ENCODE measurements around the gene CUX1.
"Not testable (repeated sequence)": the region's sequence is repeated elsewhere in the genome, so short reads cannot be mapped to it uniquely, and the experiment has no call there.

The CUX1 gene

DNA sequence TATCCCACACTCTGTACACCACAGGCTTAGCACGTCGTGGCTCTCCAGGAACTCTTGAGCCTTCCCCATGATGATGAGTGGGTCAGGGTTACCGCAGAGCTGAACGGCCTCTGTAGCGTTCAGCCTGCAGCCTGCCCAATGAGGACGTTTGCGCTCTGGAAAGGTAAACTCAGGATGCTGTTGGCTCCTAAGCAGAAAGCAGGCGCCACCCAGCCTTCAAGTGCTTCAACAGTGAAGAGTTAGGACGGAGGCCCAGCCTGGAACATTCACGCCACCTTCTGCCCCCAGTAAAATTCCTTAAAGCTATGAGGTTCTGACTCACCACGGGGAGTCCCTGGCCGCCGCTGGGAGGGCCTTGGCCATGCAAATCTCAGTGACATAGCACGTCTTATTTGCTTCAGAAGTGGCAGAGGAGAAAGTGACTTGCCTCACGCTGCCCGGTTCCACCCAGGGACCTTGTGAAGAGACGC, 307.7 kb downstream of the CUX1 start:
- no peak for DNase-seq (ENCODE audit: low read depth in 1 of 2, low spot score in 1 of 2)

GRCh38 chr7:102128303-102128702, 310.9 kb downstream of the CUX1 start:
- DNase-seq (ENCODE audit: low read depth in 1 of 2, low spot score in 1 of 2), result no peak

- no peak for DNase-seq (ENCODE audit: low read depth in 1 of 2, low spot score in 1 of 2)
Observed at GRCh38 chr7:102129636-102130370, 312.4 kb downstream of the CUX1 start.

GRCh38 chr7:102132209-102132752, 314.9 kb downstream of the CUX1 start:
- DNase-seq (ENCODE audit: low read depth in 1 of 2, low spot score in 1 of 2), result no peak

- DNase-seq (ENCODE audit: low read depth in 1 of 2, low spot score in 1 of 2), result no peak
Observed at GRCh38 chr7:102138676-102139075, 321.2 kb downstream of the CUX1 start.

- DNase-seq (ENCODE audit: low read depth in 1 of 2, low spot score in 1 of 2), result no peak
Observed at GRCh38 chr7:102140952-102141370, 323.5 kb downstream of the CUX1 start.

- not testable (repeated sequence) for DNase-seq (ENCODE audit: low read depth in 1 of 2, low spot score in 1 of 2)
Observed at GRCh38 chr7:102142433-102142832, 325.0 kb downstream of the CUX1 start.

GRCh38 chr7:102146122-102146521, 328.7 kb downstream of the CUX1 start:
- DNase-seq (ENCODE audit: low read depth in 1 of 2, low spot score in 1 of 2), result no peak

GRCh38 chr7:102147008-102147407, 329.6 kb downstream of the CUX1 start:
- no peak for DNase-seq (ENCODE audit: low read depth in 1 of 2, low spot score in 1 of 2)

DNA sequence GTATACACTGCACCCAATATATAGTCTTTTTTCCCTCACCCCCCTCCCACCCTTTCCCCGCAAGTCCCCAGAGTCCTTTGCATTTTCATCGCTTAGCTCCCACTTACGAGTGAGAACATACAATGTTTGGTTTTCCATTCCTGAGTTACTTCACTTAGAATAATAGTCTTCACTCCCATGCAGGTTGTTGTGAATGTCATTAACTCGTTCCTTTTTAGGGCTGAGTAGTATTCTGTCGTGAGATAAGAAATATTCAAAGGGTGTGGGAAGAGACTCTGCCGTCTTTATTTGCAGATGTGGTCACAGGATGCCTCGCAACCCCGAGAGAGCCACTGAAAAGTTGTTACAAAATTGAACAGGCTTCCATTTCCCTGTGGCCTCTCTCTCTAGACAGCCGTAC, 331.4 kb downstream of the CUX1 start:
- no peak for DNase-seq (ENCODE audit: low read depth in 1 of 2, low spot score in 1 of 2)

- no peak for DNase-seq (ENCODE audit: low read depth in 1 of 2, low spot score in 1 of 2)
Observed at GRCh38 chr7:102149416-102149815, 332.0 kb downstream of the CUX1 start.

- no peak for DNase-seq (ENCODE audit: low read depth in 1 of 2, low spot score in 1 of 2)
Observed at GRCh38 chr7:102150266-102150665, 332.8 kb downstream of the CUX1 start.

- DNase-seq (ENCODE audit: low read depth in 1 of 2, low spot score in 1 of 2), result no peak
Observed at GRCh38 chr7:102152672-102153598, 335.5 kb downstream of the CUX1 start.

- no peak for DNase-seq (ENCODE audit: low read depth in 1 of 2, low spot score in 1 of 2)
Observed at GRCh38 chr7:102153599-102153946, 336.1 kb downstream of the CUX1 start.

DNA sequence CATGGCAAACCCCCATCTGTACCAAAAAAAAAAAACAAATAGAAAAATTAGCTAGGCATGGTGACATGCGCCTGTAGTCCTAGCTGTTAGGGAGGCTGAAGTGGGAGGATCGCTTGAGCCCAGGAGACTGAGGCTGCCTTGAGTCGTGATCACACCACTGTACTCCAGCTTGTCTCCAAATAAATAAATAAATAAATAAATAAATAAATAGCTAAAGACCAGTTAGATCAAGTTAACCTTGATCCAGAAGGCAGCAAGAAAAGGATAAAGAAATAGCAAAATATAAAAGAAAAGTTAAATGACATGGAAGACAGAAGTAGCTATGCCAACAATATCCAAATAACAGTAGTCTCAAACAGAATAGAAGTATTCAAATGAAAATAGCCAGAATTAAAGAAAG, 337.0 kb downstream of the CUX1 start:
- no peak for DNase-seq (ENCODE audit: low read depth in 1 of 2, low spot score in 1 of 2)

GRCh38 chr7:102155821-102156441, 338.5 kb downstream of the CUX1 start:
- DNase-seq (ENCODE audit: low read depth in 1 of 2, low spot score in 1 of 2), result no peak

DNA sequence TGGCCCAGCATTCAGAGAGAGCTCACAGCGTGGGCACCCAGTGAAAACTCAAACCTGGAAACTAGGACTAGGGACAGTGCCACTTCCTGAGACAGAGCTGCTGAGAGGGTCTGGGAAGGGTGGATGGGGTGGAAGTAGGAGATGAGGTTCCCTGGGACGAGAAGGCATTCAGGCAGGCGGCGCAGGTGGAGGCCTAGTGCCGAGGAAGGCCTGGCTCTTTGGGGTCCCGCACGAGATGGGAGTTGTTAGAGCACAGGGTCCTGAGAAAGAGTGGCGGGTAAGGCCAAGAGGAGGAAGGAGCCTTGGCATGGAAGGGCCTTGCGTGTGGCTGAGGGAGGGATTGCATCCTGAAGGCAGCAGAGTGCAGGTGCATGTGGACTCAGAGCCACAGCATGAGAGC, 339.4 kb downstream of the CUX1 start:
- no peak for DNase-seq (ENCODE audit: low read depth in 1 of 2, low spot score in 1 of 2)

- DNase-seq (ENCODE audit: low read depth in 1 of 2, low spot score in 1 of 2), result no peak
Observed at GRCh38 chr7:102165136-102165535, 347.7 kb downstream of the CUX1 start.

- no peak for DNase-seq (ENCODE audit: low read depth in 1 of 2, low spot score in 1 of 2)
Observed at GRCh38 chr7:102167254-102167653, 349.8 kb downstream of the CUX1 start.

DNA sequence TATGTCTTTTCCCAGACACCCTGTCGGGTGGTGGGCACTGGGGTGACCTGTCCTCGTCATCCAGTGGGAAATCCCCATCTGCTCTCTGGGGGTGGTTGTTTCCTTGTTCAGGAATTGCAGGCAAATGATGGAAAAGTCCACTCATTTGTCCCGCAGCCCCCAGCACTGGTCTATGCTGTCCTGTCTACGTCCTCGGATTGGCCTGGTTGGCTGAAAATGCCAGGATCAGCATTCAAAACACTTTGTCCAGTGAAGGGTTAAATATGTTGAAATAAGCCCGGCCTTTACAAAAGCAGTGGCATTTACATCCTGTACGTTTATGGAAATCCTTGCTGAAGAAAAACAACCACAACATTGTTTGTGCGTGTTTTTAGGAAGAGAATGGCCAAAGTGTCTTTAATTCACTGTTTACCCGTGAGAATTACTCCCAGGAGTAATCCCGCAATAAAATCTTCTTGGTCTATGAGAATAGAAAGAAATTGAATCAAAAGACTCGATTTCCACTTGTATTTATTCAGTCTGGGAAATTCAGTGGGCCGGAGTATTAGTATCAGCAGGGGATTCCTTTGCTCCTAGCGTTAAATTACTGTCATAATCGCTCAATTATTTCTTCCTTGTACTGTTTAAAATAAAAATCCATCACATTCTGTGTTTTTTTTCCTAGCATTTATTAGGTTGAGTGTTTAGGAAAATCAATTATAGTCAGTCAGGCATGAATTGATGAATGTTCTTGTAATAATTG, 352.4 kb downstream of the CUX1 start:
- DNase-seq (ENCODE audit: low read depth in 1 of 2, low spot score in 1 of 2), result no peak

All from stimulated activated CD4-positive, alpha-beta T cell treated with anti-CD3 and anti-CD28 coated beads, Interleukin-15, amount 100 ng/mL, for 1 hour (primary cell).